ENCODE data around the gene ABCA3. TPM values are rescaled to one million over a fixed set of nuclear protein-coding genes. Genes with fewer than 3 reads are reported as not detected.

The ABCA3 gene
- total RNA-seq, 2 donors from 2014 or later = 1.3 to 4.6 TPM

GRCh38 chr16:2235234-2235651 is 105.3 kb downstream of the ABCA3 start:
- Histone ChIP-seq H3K4me1 (peaks cover 16% of the 10 kb centered on the region), H3K9ac (ENCODE audit: low read depth in 2 of 2, low read length in 2 of 2) (no peak overlapping the region), H3K27ac (no peak overlapping the region), H3K36me3 (peaks cover 23% of the 10 kb centered on the region), H3K4me3 (no peak overlapping the region), H3K9me3 (no peaks in the 10 kb centered on the region), H3K27me3 (peaks cover 26% of the 10 kb centered on the region)
- no peak for DNase-seq
- no peak for TF ChIP-seq CTCF (IDR thresholded peaks at IDR 0.05)
- intact Hi-C loops (cut with DNase I) = no loop called here

- H3K9me3 ChIP-seq = no peaks in the 10 kb centered on the region
- DNase-seq = no peak
- no peak overlapping the region for H3K27ac ChIP-seq
- H3K36me3 ChIP-seq = peaks cover 25% of the 10 kb centered on the region
- H3K4me1 ChIP-seq = peaks cover 16% of the 10 kb centered on the region
- H3K4me3 ChIP-seq = no peak overlapping the region
- peaks cover 26% of the 10 kb centered on the region for H3K27me3 ChIP-seq
- intact Hi-C loops (cut with DNase I) = no loop called here
- no peak for TF ChIP-seq CTCF (IDR thresholded peaks at IDR 0.05)
- no peak overlapping the region for H3K9ac ChIP-seq (ENCODE audit: low read depth in 2 of 2, low read length in 2 of 2)
Observed at GRCh38 chr16:2234813-2235170, 105.7 kb downstream of the ABCA3 start.

GRCh38 chr16:2233872-2234812 is 106.4 kb downstream of the ABCA3 start:
- Histone ChIP-seq H3K36me3 (peaks cover 32% of the 10 kb centered on the region), H3K27me3 (peaks cover 26% of the 10 kb centered on the region), H3K27ac (no peak overlapping the region), H3K4me3 (no peak overlapping the region), H3K9ac (ENCODE audit: low read depth in 2 of 2, low read length in 2 of 2) (no peak overlapping the region), H3K4me1 (peaks cover 16% of the 10 kb centered on the region), H3K9me3 (no peaks in the 10 kb centered on the region)
- intact Hi-C loops (cut with DNase I) = no loop called here
- no peak for TF ChIP-seq CTCF (IDR thresholded peaks at IDR 0.05)
- no peak for DNase-seq

- Histone ChIP-seq H3K27me3 (peaks cover 24% of the 10 kb centered on the region), H3K9me3 (no peaks in the 10 kb centered on the region), H3K27ac (no peak overlapping the region), H3K4me1 (peaks cover 16% of the 10 kb centered on the region), H3K36me3 (peaks cover 34% of the 10 kb centered on the region), H3K4me3 (no peak overlapping the region), H3K9ac (ENCODE audit: low read depth in 2 of 2, low read length in 2 of 2) (no peak overlapping the region)
- no peak for DNase-seq
- TF ChIP-seq CTCF (IDR thresholded peaks at IDR 0.05) = no peak
- intact Hi-C loops (cut with DNase I) = no loop called here
Observed at GRCh38 chr16:2233046-2233775, 107.3 kb downstream of the ABCA3 start.

- Histone ChIP-seq H3K9ac (ENCODE audit: low read depth in 2 of 2, low read length in 2 of 2) (no peak overlapping the region), H3K9me3 (no peaks in the 10 kb centered on the region), H3K36me3 (peaks cover 34% of the 10 kb centered on the region), H3K27ac (no peak overlapping the region), H3K4me3 (no peak overlapping the region), H3K27me3 (peaks cover 16% of the 10 kb centered on the region), H3K4me1 (peaks cover 11% of the 10 kb centered on the region)
- no peak for DNase-seq
- intact Hi-C loops (cut with DNase I) = no loop called here
- TF ChIP-seq CTCF (IDR thresholded peaks at IDR 0.05) = no peak
Observed at GRCh38 chr16:2232094-2232990, 108.2 kb downstream of the ABCA3 start.
